VCaP (cell line): ENCODE results near the gene EHBP1.

Source experiments
- H3K27ac ChIP-seq: fragments of 450-650 bp; 2 replicates; pipeline ENCODE4 v1.5.1; 2017
- TF ChIP-seq, protein P1 (sequence below): fragments of 450-650 bp; conservative IDR thresholded peaks from 2 replicates; pipeline ENCODE4 v1.5.1; 2017; ENCODE audit warnings: mild to moderate bottlenecking, moderate library complexity

The EHBP1 gene

DNA sequence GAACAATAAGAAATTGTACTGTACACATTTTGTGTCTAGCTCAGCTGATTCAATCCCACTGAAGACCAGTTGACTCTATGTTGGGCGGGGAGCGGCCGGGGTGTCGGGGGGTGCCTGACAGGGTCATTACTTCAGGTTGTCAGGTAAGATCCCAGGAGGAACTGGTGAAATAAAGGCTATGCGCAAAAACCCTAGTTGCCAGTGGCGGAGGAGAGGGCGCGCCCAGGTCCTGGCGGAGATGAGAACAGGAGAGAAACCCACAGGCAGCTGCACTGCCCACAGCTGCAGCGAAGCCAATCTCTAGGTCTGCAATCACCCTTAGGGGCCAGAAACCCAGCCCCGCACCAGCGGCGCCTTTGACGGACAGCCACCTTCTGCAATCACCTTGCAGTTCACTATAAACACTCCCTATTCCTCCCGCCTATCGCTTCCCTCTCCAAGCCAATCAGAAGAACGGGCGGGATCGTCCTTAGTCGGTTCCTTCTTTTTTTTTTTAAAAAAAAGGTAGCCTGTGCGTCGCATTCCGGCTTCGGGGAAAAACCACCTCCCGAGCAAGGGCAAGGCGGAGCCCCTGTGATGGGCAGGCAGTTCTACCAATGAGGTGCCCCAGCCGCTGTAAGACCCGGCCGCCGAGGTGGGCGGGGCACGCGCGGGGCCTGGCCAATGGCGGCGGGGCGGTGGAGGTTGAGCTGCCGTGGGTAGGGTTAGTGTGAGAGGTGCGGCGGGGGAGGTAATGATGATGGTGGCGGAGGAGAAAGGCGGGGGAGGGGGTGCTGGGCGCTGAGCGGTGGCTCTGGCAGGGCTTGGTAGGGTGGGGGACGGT lies at the start of gene EHBP1:
TSS of gene EHBP1 (plus strand) at position 707 of the 823 bp plus-strand sequence. CDS start 1,479 bp downstream, outside the sequence.
- H3K27ac ChIP-seq, result peak within 1 kb of the TSS; percentile 90
- TF ChIP-seq, protein P1, sequence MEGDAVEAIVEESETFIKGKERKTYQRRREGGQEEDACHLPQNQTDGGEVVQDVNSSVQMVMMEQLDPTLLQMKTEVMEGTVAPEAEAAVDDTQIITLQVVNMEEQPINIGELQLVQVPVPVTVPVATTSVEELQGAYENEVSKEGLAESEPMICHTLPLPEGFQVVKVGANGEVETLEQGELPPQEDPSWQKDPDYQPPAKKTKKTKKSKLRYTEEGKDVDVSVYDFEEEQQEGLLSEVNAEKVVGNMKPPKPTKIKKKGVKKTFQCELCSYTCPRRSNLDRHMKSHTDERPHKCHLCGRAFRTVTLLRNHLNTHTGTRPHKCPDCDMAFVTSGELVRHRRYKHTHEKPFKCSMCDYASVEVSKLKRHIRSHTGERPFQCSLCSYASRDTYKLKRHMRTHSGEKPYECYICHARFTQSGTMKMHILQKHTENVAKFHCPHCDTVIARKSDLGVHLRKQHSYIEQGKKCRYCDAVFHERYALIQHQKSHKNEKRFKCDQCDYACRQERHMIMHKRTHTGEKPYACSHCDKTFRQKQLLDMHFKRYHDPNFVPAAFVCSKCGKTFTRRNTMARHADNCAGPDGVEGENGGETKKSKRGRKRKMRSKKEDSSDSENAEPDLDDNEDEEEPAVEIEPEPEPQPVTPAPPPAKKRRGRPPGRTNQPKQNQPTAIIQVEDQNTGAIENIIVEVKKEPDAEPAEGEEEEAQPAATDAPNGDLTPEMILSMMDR, result no peak

DNA sequence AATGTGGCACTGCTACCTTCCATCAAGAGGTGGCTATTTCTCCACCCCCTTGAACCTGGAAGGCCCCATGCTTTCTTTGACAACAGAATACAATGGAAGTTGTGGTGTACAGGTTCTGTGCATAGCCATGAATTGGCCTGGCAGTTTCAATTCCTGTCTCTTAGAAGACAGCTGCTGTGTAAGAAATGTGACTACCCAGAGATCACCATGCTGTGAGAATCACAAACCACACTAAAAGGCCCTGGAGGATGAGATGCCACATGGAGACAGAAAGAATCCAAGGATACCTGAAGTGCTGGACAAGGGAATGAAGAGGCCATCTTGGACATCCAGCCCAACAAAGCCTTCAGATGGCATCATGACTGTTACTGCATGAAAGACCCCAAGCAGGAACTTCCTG lies 47.7 kb upstream of the EHBP1 start:
- H3K27ac ChIP-seq, result no peak overlapping the region
- TF ChIP-seq, protein P1, result no peak

DNA sequence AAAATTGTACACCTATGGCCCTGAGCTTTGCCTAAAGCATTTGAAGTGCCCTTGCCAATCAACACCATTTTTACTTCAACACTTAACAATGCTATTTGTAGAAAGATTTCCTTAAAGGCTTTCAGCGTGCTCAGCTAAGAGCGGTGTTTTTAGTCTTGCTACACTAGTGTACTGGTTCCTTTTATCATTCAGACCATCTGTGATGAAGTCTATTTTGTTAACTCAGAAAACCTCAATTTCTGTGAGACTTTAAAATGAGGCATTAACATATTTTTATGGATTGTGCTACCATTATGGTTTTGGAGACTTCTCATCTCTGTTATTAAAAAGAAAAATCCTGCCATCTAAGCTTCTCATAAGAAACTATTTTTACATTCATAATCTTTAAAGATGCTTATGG lies 46.6 kb upstream of the EHBP1 start:
- no peak overlapping the region for H3K27ac ChIP-seq
- TF ChIP-seq, protein P1, result no peak

DNA sequence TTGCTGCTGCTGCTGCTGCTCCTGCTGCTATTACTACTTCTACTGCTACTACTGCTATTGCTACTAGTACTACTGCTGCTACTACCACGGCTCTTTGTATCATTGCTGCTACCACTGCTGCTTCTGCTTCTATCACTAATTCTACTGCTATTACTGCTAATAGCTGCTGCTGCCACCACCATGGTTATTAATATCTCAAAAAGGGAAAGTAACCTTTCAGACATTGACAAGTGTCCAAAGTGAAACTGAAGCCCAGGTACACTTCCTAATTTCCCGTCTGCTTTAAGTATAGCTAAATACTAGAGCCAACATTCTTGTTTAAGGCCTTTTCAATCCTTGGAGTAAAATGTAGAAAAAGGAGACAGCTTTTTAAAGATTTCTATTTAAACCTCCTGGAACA lies 45.4 kb upstream of the EHBP1 start:
- TF ChIP-seq, protein P1, result no peak
- H3K27ac ChIP-seq, result no peak overlapping the region

DNA sequence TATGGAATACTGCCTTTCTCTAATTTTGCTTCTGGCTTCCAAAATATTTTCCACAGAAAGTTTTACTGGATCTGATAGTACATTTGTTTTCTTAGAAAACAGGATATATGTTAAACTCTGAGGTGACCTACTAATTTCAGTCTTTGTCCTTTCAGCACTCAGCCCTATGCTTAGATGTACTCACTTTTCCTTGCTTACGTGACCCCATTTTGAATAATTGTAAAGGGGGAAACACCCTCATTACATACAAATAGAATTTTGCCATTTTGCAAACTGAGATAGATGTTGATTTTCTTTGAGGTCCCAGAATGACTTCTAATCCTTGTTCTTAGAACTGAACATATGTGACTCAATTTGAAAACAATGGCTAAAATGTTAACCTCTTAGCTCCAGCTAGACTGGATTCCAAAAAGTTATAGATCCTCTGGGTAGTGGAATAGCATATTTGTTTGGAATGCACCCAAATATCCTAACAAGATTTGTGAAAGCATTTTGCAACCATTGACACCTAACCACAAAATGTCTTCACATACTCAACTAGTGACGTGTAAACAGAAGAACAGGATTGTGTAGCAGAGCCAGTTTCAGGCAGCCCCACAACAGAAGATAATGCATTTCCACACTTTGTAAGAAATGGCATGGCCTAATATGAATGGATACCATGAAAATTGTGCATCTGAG lies 44.8 kb upstream of the EHBP1 start:
- TF ChIP-seq, protein P1, result no peak
- H3K27ac ChIP-seq, result no peak overlapping the region

DNA sequence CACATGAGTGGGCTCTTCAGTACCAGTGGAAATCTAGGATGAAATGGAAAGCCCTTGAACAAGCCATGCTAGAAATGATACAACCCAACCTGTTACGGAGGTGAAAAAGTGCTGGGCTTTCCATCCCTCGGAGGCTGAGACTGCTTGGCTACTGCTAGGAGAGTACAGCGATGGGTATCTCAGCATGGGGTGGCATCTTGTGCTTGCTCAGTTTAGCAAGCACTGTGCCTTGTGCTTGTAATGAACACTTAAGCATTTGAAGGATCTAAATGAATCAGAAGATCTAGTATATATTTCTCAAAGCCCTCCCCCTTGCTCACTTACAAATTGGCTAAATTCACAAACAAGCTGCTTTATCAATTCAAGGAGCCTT lies 44.3 kb upstream of the EHBP1 start:
- no peak overlapping the region for H3K27ac ChIP-seq
- TF ChIP-seq, protein P1, result no peak

DNA sequence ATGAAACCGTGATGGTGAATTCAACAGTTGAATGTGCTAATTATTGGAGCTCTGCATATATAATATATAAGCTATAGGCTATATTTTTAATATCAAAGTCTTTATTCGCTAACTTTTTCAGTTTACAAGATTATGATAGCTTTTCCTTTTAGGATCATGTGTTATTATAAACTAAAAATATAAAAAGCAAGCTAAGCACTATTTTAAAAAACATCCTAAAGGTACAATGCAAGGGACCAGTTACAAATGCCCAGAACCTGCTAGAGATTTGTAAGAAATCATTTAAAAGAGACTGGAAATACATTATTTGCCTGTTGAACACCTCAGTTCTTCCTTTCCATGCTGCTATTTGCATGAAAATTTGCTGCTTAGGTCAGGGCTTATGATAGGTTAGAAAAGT lies 43.4 kb upstream of the EHBP1 start:
- TF ChIP-seq, protein P1, result no peak
- H3K27ac ChIP-seq, result no peak overlapping the region
